Measurements from ENCODE around the gene GADL1.

The GADL1 gene

GRCh38 chr3:30878862-30879261 is 15.6 kb downstream of the GADL1 start:
- DNase-seq (ENCODE audit: low read depth), result no peak

GRCh38 chr3:30875505-30875904 is 19.0 kb downstream of the GADL1 start:
- DNase-seq (ENCODE audit: low read depth), result no peak

- no peak for DNase-seq (ENCODE audit: low read depth)
These were observed 20.8 kb downstream of the GADL1 start for GRCh38 chr3:30873671-30874070.

- DNase-seq (ENCODE audit: low read depth), result no peak
These were observed 21.6 kb downstream of the GADL1 start for GRCh38 chr3:30872879-30873278.

- no peak for DNase-seq (ENCODE audit: low read depth)
These were observed 22.7 kb downstream of the GADL1 start for GRCh38 chr3:30871720-30872119.

- no peak for DNase-seq (ENCODE audit: low read depth)
These were observed 29.6 kb downstream of the GADL1 start for GRCh38 chr3:30864836-30865235.

GRCh38 chr3:30864132-30864531 is 30.3 kb downstream of the GADL1 start:
- no peak for DNase-seq (ENCODE audit: low read depth)

DNA sequence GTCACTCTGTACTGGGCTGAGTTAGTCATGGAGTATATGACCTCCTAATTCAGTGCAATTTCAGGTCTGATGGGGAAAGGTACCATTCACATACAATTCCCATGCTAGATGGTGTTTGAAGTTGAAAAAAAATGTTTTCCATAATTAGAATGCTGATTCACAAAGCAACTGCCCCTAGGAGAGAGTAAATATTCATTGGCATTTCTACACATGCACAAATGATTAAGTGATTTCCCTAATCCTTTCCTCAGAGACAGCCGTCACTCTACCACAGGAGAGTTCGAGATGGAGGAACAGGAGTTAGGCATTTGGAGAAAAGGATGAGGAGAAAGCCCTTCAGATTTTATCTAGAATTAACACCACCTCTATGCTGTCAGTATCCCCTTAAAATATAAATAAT is 32.5 kb downstream of the GADL1 start:
- DNase-seq (ENCODE audit: low read depth), result no peak

DNA sequence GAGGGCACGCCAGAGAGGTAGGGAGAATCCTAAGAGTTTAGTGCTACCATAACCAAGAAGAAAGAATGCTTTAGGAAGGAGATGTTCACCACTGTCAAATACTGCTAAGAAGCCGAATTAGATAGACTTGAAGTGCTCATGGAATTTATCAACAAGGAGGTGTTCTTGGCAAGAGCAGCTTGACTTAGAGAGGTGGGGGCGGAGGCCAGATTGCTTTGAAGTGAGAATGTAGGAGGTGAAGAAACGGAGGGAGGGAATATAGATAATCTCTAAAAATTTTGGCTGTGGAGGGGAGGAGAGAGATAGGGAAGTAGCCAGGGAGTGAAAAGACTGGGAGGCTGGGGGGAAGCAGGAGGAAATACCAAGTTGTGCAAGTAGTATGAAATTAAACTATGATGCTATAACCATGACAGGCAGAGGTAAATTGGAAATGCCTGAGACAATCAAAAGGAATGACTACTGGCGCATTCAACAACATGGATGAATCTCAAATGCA is 35.5 kb downstream of the GADL1 start:
- DNase-seq (ENCODE audit: low read depth), result no peak

- peak; percentile 70 for DNase-seq (ENCODE audit: low read depth)
These were observed 38.8 kb downstream of the GADL1 start for GRCh38 chr3:30855400-30856292.

DNA sequence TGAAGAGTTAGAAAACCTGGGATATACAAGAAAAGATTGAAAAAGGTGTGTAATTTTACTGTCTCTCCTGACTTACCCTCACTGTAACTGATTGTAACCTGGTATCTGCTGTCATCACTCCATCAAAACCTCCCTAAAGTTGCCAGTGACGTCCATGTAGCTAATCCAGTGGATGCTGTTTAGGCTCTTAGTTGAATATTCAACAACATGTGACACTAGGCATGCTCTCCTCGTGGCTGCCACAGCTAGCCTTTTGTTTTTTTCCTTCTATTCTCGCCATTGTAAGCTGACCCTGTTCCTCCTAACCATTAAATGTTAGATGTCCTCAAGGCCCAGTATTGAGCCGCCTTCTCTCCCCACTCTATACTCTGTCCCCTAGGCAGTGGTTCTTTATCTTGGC is 41.6 kb downstream of the GADL1 start:
- no peak for DNase-seq (ENCODE audit: low read depth)

DNA sequence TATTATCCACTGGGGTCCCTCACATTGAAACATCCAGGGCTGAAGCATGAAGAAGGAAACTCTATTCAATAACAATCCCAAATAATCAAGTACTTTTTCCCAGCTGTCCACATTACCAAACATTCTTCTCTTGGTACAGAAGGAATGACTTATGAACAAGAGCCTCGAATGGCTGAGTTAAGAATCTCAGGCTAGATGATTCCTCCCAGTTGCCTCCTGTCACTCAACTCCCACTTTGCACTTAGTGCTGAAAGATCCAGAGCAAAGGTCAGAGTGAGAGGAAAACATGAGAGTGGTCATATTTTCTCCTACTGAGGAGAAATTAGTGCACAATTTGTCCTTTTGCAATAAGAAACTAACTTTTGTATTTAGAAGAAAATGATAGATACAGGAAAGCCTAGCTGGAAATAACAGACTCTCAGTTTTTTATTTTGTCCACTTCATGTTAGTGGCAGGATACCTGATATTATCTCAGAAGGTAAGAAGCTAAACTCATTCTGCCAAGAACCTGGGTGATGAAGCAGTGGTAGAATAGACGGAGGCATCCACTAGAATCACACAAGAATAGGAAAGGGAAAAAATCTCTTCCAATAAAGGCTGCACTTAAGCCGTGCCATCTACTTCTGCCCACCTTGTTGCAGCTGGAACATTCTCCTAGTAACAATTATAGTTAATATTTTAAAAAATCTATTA is 46.2 kb downstream of the GADL1 start:
- no peak for DNase-seq (ENCODE audit: low read depth)

- DNase-seq (ENCODE audit: low read depth), result peak; percentile 9
These were observed 46.9 kb downstream of the GADL1 start for GRCh38 chr3:30847592-30847991.

DNA sequence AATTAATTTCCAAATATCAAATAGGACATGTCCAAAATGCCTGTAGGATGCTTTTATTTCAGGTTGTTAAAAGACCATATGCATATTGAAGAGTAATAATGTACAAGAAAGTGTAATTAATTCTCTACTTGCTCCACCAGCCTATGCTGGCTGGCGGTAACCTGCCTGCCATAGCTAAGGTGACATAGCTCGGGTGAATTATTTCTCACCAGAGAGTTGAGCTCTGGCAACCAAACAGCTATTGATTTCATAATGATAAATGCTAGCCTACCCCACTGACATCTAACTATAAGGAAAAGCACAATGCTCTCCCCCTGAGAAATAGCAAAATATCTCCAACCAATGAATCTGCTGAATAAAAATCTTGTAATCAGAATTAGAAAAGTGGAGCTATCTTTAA is 48.9 kb downstream of the GADL1 start:
- DNase-seq (ENCODE audit: low read depth), result no peak

GRCh38 chr3:30843877-30844276 is 50.6 kb downstream of the GADL1 start:
- no peak for DNase-seq (ENCODE audit: low read depth)

DNA sequence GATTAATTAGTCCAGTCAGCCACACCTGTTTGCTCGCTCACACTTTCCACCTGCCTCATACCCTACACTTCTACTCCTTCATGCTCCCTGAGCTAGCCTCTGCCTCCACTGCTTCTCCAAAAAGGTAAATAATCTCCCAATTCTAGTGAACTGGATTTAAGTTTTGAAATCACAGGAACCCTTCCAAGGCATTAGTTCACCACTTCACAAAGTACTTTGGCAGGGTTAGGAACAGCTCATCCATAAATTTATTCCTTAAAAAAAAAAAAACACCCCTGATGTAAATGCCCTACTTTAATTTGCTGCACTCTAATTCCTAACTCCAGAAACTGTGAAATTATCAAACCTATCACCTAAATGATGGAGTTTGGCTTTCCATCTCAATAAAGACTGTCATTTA is 58.3 kb downstream of the GADL1 start:
- DNase-seq (ENCODE audit: low read depth), result no peak

- no peak for DNase-seq (ENCODE audit: low read depth)
These were observed 58.8 kb downstream of the GADL1 start for GRCh38 chr3:30835667-30836066.

DNA sequence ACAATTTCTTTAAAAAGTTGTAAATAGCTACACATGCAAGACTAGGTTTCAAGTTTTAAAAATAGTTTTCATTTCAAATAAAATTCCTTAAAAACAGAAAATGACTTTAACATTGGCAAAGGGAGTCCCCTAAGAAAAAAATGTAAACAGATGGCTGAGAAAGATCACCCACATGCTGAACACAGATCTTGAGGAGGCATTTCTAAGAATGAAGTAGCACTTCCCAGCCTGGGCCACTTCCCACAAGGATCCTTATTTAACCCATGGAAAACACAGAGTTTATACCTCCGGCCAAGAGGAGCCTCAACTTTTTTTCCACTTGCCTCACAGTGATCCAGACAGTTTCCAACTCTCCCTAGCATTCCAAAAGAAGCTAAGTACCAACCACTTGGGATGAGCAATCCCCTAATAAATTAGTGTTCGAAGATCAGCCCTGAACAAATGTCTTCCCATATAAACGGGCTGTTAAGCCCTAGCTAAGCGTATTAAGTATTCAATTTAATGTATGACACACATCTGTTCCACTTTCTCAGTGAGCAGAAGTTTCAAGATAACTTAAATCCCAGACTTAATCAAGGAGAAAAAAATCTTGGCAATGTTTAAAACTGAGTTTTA is 61.4 kb downstream of the GADL1 start:
- no peak for DNase-seq (ENCODE audit: low read depth)

DNA sequence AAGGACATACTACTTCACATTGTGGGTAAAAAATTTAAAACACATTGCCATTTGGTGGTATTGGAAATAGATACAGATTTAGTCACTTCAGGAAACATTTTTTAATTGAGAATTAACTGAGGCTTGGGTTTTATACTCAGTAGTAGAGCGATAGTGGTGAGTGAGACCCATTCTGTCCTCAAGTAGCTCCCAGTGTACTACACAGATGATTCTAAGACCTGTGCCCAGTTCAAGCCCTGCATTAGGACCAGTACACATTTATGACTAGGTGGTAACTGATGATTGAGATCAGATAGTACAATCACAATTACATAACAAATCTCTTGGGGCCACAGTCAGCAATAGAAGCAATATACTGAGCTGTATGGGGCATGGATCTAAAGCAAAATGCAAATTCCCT is 67.4 kb downstream of the GADL1 start:
- no peak for DNase-seq (ENCODE audit: low read depth)

GRCh38 chr3:30826531-30826942 is 67.9 kb downstream of the GADL1 start:
- DNase-seq (ENCODE audit: low read depth), result peak; percentile 30

DNA sequence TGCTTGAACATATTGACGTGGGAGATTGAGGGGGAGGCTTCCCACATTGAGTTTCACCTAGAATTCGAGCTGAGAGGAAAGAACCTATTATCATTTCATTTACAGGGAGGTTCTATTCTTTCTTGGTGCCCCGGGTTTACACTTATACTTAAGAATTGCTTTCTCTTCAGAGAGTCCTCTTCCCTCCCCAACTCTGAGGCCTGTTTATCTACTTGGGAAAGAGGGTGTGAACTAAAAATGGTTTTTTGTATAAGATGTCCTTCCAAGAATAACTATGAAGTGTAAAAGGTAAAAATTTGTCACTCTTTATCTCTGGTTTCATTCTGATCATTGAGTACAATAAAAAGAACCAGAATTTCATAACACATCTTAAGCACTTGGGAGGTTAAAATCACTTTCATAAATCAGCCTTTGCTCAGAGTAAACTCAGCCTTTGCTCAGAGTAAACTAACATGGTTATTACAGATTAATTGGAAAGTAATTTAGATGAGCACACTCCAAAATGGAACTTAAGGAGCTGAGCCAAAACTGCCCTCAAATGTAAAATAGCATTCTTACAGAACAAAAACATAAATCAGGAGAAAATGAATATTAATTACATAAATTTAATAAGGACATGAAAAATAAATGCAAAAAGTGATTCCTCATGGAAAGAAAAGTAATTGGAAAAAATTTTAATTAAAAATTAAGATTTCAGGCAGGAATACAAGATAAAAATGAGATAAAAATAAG is 75.2 kb downstream of the GADL1 start:
- DNase-seq (ENCODE audit: low read depth), result no peak

DNA sequence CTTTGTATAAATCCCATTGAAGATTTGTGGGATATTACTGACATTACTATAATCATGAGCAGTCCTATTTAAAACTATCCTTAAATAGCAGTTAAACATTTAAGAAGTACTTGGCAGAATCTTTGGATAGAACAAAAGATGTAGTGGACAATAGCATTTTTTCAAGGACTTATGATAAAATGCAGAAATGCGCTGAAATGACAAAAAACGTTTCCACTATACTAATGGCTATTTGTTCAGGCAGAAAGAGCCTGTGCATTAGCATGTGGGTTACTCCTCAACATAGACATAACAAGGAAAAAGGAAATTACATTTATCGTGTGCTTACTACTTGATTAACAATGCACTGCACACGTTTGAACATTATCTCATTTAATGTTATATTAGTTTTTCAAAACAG is 80.7 kb downstream of the GADL1 start:
- DNase-seq (ENCODE audit: low read depth), result no peak

Data from fibroblast of gingiva (primary cell).